Stimulated activated CD4-positive, alpha-beta T cell treated with anti-CD3 and anti-CD28 coated beads, TNF-alpha, amount 100 ng/mL, for 4 hours (primary cell): ENCODE measurements around the gene SOX18.

Experiments used
- DNase-seq, 3 experiments: peaks; one replicate each; pipeline ENCODE4 v3.0.0-alpha.2; 2020; ENCODE audit warnings: low read depth in 3 of 3

The SOX18 gene

DNA sequence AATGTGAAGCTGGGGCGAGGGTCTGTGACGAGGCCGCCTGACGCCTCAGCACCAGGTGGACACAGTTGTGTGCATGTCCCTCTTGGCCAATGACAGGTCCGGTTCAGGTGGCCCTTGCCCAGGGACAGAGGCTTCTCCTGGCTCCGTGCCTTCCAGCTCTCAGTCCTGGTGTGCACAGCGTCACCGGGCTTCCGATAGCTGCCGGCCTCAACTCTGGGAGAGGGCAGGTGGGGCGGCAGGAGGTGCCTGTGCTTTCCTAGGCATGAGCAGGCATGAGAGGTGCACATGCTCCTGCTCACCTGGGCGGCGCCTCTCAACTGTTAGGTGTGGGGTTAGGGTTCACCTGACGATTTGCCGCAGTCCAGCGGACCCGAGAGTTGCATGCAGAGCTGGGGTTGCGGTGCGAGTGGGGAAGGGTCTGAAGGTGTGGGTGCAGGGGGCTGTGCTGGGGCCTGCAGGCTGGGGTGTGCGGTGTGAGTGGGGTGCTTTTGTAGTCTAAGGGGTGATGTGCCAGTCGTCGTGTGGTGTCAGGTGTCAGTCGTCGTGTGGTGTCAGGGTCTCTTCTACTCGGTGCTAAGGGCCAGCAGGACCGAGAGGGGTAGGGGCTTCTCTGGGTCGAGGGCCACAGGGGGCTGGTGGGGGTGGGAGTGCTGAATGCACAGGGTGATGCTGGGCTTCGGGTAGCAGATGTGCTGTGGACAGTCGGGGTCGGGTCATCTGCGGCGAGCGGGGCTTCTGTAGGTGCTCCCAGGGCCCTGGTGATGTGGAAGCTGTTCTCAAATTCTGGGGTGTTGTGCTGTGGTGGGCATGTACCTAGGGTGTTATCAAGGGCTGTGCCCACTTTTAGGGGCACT is 3.8 kb upstream of the SOX18 start:
- DNase-seq: no peak

- DNase-seq: no peak
These were observed 2.9 kb upstream of the SOX18 start for GRCh38 chr20:64052326-64052722.

DNA sequence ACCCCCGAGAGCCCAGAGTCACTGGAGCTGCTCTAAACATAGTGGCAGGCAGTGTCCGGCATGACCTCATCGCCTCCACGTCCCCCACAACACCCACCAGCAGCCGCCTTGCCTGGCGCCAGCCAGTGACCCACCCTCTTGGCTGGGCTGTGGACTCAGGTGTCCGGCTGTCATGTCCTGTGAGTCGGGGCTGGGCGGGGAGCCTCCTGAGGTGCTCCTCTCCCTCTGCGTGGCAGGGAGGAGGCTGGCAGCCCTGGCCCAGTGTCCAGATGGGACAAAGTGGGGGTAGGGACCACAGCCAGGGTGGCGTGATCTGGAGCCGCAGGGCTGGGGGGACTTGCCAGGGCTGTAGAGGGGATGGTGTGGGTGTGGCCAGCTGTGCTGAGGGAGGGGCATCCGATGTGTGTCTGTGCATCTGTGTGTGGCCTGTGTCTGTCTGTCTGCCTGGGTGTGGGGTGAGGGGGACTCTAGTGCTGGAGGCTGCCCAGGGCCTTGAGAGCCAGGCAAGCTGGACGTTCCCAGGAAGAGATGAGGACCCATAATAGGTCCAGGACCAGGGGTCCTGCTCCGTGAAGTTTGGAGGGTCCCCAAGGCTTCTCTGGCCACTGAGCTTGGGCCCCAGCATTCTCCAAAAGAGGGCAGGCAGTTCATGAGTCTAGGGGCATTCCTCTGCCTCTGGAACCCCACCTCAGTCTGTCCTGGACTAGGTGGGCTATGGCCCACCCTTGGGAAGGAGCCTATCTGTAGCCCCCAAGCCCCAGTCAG is 2.3 kb upstream of the SOX18 start:
- DNase-seq: no peak

DNA sequence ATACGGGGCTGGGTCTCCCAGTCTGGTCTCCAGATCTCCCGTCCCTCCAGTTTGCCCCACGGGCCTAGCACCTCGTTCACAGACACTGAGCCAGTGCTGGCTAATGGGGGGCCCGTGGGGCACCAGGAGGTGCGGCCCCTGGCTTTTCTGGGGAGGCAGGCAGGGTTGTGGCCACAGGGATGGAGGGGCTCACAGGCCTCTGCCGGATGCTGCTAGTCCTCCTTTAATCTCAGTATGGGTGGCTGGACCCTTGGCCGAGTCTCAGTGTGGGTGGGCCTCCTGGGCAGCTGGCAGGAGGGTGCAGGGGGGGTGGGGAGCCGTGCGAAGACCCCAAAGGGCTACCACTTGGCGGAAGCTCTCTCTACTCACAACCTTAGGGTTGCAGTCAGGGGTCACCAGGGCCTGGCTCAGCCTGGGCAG is 1.6 kb upstream of the SOX18 start:
- no peak for DNase-seq

GRCh38 chr20:64050261-64051032 is 1.0 kb upstream of the SOX18 start:
- DNase-seq: no peak

- no peak for DNase-seq
These were observed 430 bp upstream of the SOX18 start for GRCh38 chr20:64049878-64050260.

GRCh38 chr20:64048402-64049044 is 916 bp downstream of the SOX18 start:
- DNase-seq: no peak

DNA sequence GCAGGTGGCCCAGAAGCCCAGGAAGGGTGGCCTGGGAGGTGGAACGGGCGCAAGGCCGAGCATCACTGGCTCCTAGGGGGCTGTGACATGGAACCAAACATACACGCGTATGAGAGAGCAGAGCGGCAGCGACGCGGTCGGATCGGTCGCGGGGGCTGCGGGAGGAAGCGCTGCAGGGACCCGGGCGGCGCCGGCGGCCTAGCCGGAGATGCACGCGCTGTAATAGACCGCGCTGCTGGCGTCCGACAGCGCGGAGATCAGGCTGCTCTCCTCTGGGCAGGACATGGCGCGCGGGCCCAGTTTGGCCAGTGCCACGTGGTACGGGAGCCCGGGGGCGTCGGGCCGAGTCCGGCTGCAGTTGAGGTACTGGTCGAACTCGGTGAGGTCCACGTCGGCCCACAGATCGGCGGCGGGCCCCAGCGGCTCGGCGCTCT is 1.5 kb downstream of the SOX18 start:
- no peak for DNase-seq

GRCh38 chr20:64047046-64047389 is 2.4 kb downstream of the SOX18 start:
- no peak for DNase-seq

- DNase-seq: no peak
These were observed 4.0 kb downstream of the SOX18 start for GRCh38 chr20:64045346-64046011.

- DNase-seq: no peak
These were observed 4.8 kb downstream of the SOX18 start for GRCh38 chr20:64044484-64045247.

- DNase-seq: no peak
These were observed 5.7 kb downstream of the SOX18 start for GRCh38 chr20:64043768-64044167.

GRCh38 chr20:64042054-64042781 is 7.2 kb downstream of the SOX18 start:
- no peak for DNase-seq

DNA sequence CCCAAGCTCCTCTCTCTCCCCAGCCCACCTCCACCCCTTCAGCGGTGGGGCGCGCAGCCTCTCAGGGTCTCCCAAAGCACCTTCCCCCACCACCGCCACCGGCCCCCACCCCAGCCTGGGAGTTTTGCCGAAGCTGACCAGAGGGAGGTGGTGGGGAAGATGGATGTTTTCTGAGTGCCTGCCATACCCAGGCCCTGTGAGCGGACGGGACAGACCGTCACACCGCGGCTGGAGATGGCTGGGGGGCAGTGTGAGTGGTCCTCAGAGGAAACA is 7.7 kb downstream of the SOX18 start:
- DNase-seq: no peak

DNA sequence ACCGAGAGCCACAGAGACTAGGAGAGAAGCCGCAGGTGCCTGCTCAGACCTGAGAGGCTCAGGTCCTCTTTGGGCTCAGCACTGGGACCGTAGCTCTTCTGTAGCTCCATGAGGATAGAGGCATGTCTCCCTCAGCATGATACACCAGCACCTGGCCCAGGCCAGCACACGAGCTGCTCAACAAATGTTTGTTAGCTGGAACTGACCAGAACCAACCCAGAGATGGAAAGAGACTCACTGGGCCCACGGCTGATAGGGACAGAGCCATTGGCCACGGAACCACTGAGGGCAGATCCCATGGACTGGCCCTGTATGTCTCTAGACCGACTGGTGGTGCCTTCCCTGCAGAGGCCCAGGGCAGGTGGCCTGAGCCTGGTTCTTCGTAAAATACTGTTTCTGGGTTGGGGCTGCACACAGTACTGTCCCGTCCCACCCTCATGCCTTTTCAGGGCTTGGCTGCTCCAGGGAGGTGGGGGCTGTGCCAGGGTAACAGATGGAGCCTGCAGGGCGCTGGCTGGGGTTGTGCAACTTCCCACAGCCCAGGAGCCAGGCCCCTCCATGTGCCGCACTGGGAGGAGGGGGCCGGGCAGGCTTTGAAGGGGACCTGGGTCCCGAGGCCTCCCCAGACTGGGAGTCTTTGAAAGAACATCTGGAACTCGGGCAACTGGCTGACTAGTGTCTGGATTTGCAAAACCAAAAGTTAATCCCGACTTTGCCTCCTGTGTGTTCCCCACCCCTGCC is 8.2 kb downstream of the SOX18 start:
- no peak for DNase-seq

GRCh38 chr20:64040231-64041039 is 9.0 kb downstream of the SOX18 start:
- DNase-seq: no peak

GRCh38 chr20:64039293-64040160 is 9.9 kb downstream of the SOX18 start:
- no peak for DNase-seq
